GM12873 (cell line): ENCODE measurements around the gene AKAP9.

Experiments
- CTCF ChIP-seq: IDR thresholded peaks from 2 replicates; pipeline ENCODE4 v1.5.1; 2012; ENCODE audit warnings: low read depth, mild to moderate bottlenecking, moderate library complexity, low read length, control low read depth; ENCODE audit not compliant: insufficient read depth; ENCODE audit errors: missing control alignments

The AKAP9 gene

GRCh38 chr7:92043098-92043497 is 102.4 kb downstream of the AKAP9 start:
- no peak for TF ChIP-seq CTCF

GRCh38 chr7:92043637-92044036 is 103.0 kb downstream of the AKAP9 start:
- no peak for TF ChIP-seq CTCF

GRCh38 chr7:92044148-92044547 is 103.5 kb downstream of the AKAP9 start:
- no peak for TF ChIP-seq CTCF

GRCh38 chr7:92044940-92045339 is 104.3 kb downstream of the AKAP9 start:
- TF ChIP-seq CTCF, result no peak

DNA sequence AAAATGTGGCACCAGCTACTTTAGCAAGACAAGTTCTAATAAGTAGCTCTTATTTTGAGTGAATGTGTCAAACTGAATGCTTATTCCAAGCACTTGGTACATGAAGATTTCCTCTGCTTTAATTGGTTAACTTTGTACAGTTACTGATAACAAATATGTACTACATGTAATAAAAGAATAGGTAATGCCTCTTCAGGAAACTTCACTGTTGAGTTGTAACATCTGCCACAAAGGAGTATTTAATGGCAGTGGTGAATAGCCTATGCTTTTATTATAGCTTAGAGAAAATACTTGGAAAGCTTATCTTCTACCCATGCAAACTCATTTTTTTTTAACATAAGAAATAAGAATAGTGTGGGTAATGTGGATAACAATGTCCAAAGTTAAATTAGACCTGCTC is 111.0 kb downstream of the AKAP9 start:
- no peak for TF ChIP-seq CTCF

- TF ChIP-seq CTCF, result no peak
Observed at GRCh38 chr7:92052159-92052558, 111.5 kb downstream of the AKAP9 start.

DNA sequence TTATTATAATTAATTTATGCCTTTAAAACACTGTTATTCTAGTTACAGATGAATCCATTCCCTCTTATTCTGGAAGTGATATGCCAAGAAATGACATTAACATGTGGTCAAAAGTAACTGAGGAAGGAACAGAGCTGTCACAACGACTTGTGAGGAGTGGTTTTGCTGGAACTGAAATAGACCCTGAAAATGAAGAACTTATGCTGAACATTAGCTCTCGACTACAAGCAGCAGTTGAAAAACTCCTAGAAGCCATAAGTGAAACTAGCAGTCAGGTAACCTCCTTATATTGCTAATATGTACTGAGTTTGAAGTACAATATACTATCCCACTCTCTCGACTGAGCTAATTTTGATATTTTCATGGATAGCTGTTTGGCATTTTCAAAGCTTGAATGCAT is 112.0 kb downstream of the AKAP9 start:
- TF ChIP-seq CTCF, result no peak

GRCh38 chr7:92053312-92053711 is 112.7 kb downstream of the AKAP9 start:
- no peak for TF ChIP-seq CTCF
